HEK293 (cell line): ENCODE results near the gene PARD3.

ENCODE experiments used
- SETDB1 ChIP-seq: IDR thresholded peaks from one replicate; pipeline ENCODE4 v1.6.1; 2017; ENCODE audit warnings: mild to moderate bottlenecking, low read length, moderate library complexity, mixed read lengths; ENCODE audit not compliant: insufficient read length
- ZNF121 ChIP-seq: fragments of 450-650 bp; formaldehyde crosslinking; IDR thresholded peaks from 2 replicates; pipeline ENCODE4 v1.5.1; 2016; ENCODE audit warnings: missing biosample characterization, missing genetic modification characterization
- ZNF132 ChIP-seq: fragments of 450-650 bp; formaldehyde crosslinking; IDR thresholded peaks from 2 replicates; pipeline ENCODE4 v1.5.1; 2017; ENCODE audit warnings: missing biosample characterization, missing genetic modification characterization, borderline replicate concordance
- ZNF146 ChIP-seq: fragments of 450-650 bp; formaldehyde crosslinking; IDR thresholded peaks from 2 replicates; pipeline ENCODE4 v1.5.1; 2016; ENCODE audit warnings: missing biosample characterization, missing genetic modification characterization
- ZNF23 ChIP-seq: fragments of 450-650 bp; formaldehyde crosslinking; IDR thresholded peaks from 2 replicates; pipeline ENCODE4 v1.5.1; 2016; ENCODE audit warnings: missing biosample characterization, missing genetic modification characterization, borderline replicate concordance
- ZNF24 ChIP-seq: fragments of 450-650 bp; formaldehyde crosslinking; IDR thresholded peaks from 2 replicates; pipeline ENCODE4 v1.5.1; 2016; ENCODE audit warnings: missing biosample characterization, missing genetic modification characterization
- ZNF274 ChIP-seq, 2 experiments: fragments of 200-500 bp in 1 of 2; fragments of 450-650 bp in 1 of 2; sonication (Bioruptor generic) in 1 of 2; formaldehyde crosslinking in 1 of 2; IDR thresholded peaks; 2 replicates each; pipeline versions ENCODE4 v1.5.1 to v1.6.1; 2014 to 2016; ENCODE audit warnings: borderline replicate concordance in 1 of 2, inconsistent platforms in 1 of 2, low read length in 1 of 2, missing biosample characterization in 1 of 2, missing genetic modification characterization in 1 of 2
- ZNF585B ChIP-seq: fragments of 450-650 bp; formaldehyde crosslinking; IDR thresholded peaks from 2 replicates; pipeline ENCODE4 v1.5.1; 2016; ENCODE audit warnings: missing biosample characterization, missing genetic modification characterization
- TF ChIP-seq, protein P1 (sequence below): fragments of 450-650 bp; formaldehyde crosslinking; IDR thresholded peaks from 2 replicates; pipeline ENCODE4 v1.5.1; 2016; ENCODE audit warnings: missing biosample characterization, missing genetic modification characterization, low read depth
- TF ChIP-seq, protein P2 (sequence below): fragments of 450-650 bp; formaldehyde crosslinking; IDR thresholded peaks from 2 replicates; pipeline ENCODE4 v1.5.1; 2016; ENCODE audit warnings: missing biosample characterization, missing genetic modification characterization

DNA sequence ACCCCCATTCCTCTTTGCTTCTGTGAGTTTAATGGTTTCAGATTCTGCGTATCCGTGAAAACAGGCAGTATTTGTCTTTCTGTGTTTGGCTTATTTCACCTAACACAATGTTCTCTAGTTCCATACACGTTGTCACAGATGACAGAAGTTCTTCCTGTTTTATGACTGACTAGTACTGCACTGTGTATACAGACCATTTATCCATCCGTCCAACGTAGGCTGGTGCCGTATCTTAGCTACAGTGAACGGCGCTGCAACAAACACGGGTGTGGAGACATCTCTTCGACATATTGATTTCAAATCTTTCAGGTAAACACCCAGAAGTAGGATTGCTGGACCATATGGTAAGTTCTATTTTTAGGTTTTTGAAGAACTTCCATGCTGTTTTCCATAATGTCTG lies 181.7 kb downstream of the PARD3 start:
- TF ChIP-seq, protein P1, sequence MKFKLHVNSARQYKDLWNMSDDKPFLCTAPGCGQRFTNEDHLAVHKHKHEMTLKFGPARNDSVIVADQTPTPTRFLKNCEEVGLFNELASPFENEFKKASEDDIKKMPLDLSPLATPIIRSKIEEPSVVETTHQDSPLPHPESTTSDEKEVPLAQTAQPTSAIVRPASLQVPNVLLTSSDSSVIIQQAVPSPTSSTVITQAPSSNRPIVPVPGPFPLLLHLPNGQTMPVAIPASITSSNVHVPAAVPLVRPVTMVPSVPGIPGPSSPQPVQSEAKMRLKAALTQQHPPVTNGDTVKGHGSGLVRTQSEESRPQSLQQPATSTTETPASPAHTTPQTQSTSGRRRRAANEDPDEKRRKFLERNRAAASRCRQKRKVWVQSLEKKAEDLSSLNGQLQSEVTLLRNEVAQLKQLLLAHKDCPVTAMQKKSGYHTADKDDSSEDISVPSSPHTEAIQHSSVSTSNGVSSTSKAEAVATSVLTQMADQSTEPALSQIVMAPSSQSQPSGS = no peak
- TF ChIP-seq ZNF121 (tag by site-specific recombination) = no peak
- TF ChIP-seq, protein P2, sequence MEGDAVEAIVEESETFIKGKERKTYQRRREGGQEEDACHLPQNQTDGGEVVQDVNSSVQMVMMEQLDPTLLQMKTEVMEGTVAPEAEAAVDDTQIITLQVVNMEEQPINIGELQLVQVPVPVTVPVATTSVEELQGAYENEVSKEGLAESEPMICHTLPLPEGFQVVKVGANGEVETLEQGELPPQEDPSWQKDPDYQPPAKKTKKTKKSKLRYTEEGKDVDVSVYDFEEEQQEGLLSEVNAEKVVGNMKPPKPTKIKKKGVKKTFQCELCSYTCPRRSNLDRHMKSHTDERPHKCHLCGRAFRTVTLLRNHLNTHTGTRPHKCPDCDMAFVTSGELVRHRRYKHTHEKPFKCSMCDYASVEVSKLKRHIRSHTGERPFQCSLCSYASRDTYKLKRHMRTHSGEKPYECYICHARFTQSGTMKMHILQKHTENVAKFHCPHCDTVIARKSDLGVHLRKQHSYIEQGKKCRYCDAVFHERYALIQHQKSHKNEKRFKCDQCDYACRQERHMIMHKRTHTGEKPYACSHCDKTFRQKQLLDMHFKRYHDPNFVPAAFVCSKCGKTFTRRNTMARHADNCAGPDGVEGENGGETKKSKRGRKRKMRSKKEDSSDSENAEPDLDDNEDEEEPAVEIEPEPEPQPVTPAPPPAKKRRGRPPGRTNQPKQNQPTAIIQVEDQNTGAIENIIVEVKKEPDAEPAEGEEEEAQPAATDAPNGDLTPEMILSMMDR (tag by site-specific recombination) = no peak
- no peak for TF ChIP-seq ZNF132 (tag by site-specific recombination)
- TF ChIP-seq ZNF146 = no peak
- no peak for TF ChIP-seq ZNF585B (tag by site-specific recombination)
- TF ChIP-seq ZNF274 (IDR thresholded peaks at IDR 0.05; ENCODE audit: low read length) = no peak
- TF ChIP-seq ZNF274 (tag by site-specific recombination; IDR thresholded peaks at IDR 0.05; ENCODE audit: borderline replicate concordance) = no peak
- TF ChIP-seq ZNF24 (tag by site-specific recombination) = no peak
- no peak for TF ChIP-seq ZNF23 (tag by site-specific recombination)
- TF ChIP-seq SETDB1 = no peak
